Testis (tissue), 3 donors: Measurements from ENCODE around the gene PI4KA. TPM values are rescaled to one million over a fixed set of nuclear protein-coding genes. Genes with fewer than 3 reads are reported as not detected.

Source experiments
- DNase-seq: peaks from one replicate; pipeline ENCODE4 v3.0.0-alpha.2; 2019
- H3K27ac ChIP-seq, 2 donors: fragments of 200-600 bp; sonication (generic); one replicate each; pipeline ENCODE4 v1.5.1; 2019
- H3K27me3 ChIP-seq: fragments of 200-600 bp; sonication (generic); one replicate; pipeline ENCODE4 v1.5.1; 2019
- H3K36me3 ChIP-seq: fragments of 200-600 bp; sonication (generic); one replicate; pipeline ENCODE4 v1.5.1; 2017; ENCODE audit warnings: low read depth; ENCODE audit errors: missing control alignments
- H3K4me1 ChIP-seq: fragments of 200-600 bp; sonication (generic); one replicate; pipeline ENCODE4 v1.5.1; 2019
- H3K4me3 ChIP-seq, 2 donors: fragments of 200-600 bp; sonication (generic); one replicate each; pipeline ENCODE4 v1.5.1; 2017 to 2019
- H3K9me3 ChIP-seq: fragments of 200-600 bp; sonication (generic); one replicate; pipeline ENCODE4 v1.5.1; 2017
- CTCF ChIP-seq, 3 experiments: fragments of 450-650 bp in 2 of 3; fragments of 200-600 bp in 1 of 3; sonication (generic) in 1 of 3; IDR thresholded peaks; one replicate each; pipeline ENCODE4 v1.5.1; 2016 to 2019; ENCODE audit warnings: antibody characterized with exemption in 3 of 3, mild to moderate bottlenecking in 2 of 3, moderate library complexity in 1 of 3
- POLR2A ChIP-seq: fragments of 450-650 bp; IDR thresholded peaks from one replicate; pipeline ENCODE4 v1.6.1; 2017; ENCODE audit warnings: antibody characterized with exemption, mild to moderate bottlenecking, moderate library complexity
- WGBS, 2 donors: methylation state at CpG; one replicate each; pipeline ENCODE4 v1.1.5; 2018; 5-methylcytosine and 5-hydroxymethylcytosine counted together
- intact Hi-C: fragments of 100-400 bp; cut with DNase I; formaldehyde crosslinking; loops from one replicate; pipeline ENCODE4 v1.15.1; 2023; ENCODE audit warnings: low total_unique reads
- polyA plus RNA-seq: library from polyadenylated mRNA; stranded (reverse); fragments of 350-450 nt; fragmentation: Illumina TruSeq; extraction: RNeasy Lipid Tissue Mini Kit (QIAGEN cat#74804); gene quantifications from one replicate; pipeline ENCODE4 v1.2.3, GENCODE V29; 2014; ENCODE audit warnings: low read depth, low replicate concordance; ENCODE audit not compliant: insufficient read depth
- total RNA-seq, 2 donors: library from RNA; depleted of rRNA; stranded (reverse); fragments of >200 nt; gene quantifications; one replicate each; pipeline ENCODE4 v1.2.3, GENCODE V29; 2016

The PI4KA gene
- total and polyA plus RNA-seq, 3 donors from 2014 or later, result 124 to 196 (median 140) TPM

GRCh38 chr22:20779014-20779817, 79.4 kb downstream of the PI4KA start:
- no peak overlapping the region for H3K27ac ChIP-seq
- intact Hi-C loops, result no loop called here

GRCh38 chr22:20777420-20778177, 81.0 kb downstream of the PI4KA start:
- 85 to 86% methylated on average over 10 of the region's 10 CpGs for WGBS, 2 donors
- intact Hi-C loops, result no loop called here
- Histone ChIP-seq H3K9me3 (no peaks in the 10 kb centered on the region), H3K4me3 (no peak overlapping the region), H3K4me1 (no peaks in the 10 kb centered on the region), H3K27ac (no peak overlapping the region), H3K27me3 (no peaks in the 10 kb centered on the region), H3K36me3 (no peaks in the 10 kb centered on the region)
- TF ChIP-seq CTCF (IDR thresholded peaks at IDR 0.05) (no peak), POLR2A (no peak)
- DNase-seq, result no peak

More at GRCh38 chr22:20779014-20779817, 79.4 kb downstream of the PI4KA start:
- no peaks in the 10 kb centered on the region for H3K27me3 ChIP-seq
- DNase-seq, result no peak
- 86 to 92% methylated on average over 24 to 25 of the region's 25 CpGs for WGBS, 2 donors
- no peaks in the 10 kb centered on the region for H3K4me1 ChIP-seq
- H3K4me3 ChIP-seq, result no peak overlapping the region
- no peak for TF ChIP-seq CTCF (IDR thresholded peaks at IDR 0.05)
- no peak for TF ChIP-seq POLR2A
- no peaks in the 10 kb centered on the region for H3K36me3 ChIP-seq
- H3K9me3 ChIP-seq, result no peaks in the 10 kb centered on the region

GRCh38 chr22:20776624-20777405, 81.8 kb downstream of the PI4KA start:
- no peak overlapping the region for H3K27ac ChIP-seq
- H3K27me3 ChIP-seq, result no peaks in the 10 kb centered on the region

More at GRCh38 chr22:20776624-20777405, 81.8 kb downstream of the PI4KA start:
- WGBS, 2 donors, result 92% methylated on average over 17 of the region's 17 CpGs
- TF ChIP-seq POLR2A (no peak), CTCF (IDR thresholded peaks at IDR 0.05) (no peak)
- H3K36me3 ChIP-seq, result no peaks in the 10 kb centered on the region
- DNase-seq, result no peak
- H3K9me3 ChIP-seq, result no peaks in the 10 kb centered on the region
- intact Hi-C loops, result no loop called here
- H3K4me3 ChIP-seq, result no peak overlapping the region
- no peaks in the 10 kb centered on the region for H3K4me1 ChIP-seq
